ENCODE measurements around the gene DENND4A.
"Not testable (repeated sequence)": the region's sequence is repeated elsewhere in the genome, so short reads cannot be mapped to it uniquely, and the experiment has no call there.

DENND4A gene

DNA sequence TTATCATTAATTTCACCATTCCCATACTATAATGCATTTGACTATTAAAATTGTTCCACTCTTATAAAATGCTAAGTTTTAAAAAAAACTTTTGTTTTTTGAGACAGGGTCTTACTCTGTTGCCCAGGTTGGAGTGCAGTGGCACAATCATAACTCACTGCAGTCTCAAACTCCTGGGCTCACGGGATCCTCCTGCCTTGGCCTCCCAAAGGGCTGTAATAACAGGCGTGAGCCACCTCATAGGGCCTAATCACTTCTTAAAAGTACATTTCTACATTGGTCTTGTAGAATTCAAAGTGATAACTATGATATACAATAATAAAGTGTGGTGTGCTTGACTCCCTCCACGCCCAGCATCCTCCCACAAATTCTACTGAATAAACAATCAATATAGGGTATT lies 3.0 kb downstream of the DENND4A start:
- DNase-seq (ENCODE audit: low read depth) = no peak

DNA sequence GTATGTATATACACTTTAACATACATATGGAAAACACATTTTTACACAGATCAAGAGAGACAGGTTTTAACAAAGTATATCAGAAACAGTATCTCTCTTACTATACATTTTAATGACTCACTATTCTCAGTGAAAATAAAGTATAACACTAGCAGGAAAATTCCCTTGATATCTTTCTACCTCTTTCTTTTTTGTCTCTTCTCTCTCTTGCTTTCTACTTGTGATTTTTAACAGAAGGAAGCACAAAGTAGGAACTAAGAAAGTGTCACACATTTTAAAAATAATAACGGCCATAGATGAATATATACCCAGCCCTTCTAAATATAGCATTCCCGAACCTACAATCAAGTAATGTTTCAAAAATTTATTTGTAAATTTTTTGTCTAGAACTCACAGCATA lies 4.8 kb downstream of the DENND4A start:
- no peak for DNase-seq (ENCODE audit: low read depth)

DNA sequence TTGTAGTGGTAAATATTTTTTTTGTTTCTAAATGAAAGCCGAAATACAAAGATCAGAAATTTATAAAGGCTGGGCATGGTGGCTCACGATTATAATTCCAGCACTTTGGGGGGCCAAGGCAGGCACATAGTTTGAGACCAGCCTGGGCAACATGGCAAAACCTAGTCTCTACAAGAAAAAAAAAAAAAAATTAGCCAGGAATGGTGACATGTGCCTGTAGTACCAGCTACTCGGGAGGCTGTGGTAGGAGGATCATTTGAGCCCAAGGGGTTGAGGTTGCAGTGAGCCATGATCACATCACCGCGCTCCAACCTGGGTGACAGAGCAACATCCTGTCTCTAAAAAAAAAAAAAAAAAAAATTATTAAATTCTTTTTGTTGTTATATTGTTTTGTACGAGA lies 6.9 kb downstream of the DENND4A start:
- DNase-seq (ENCODE audit: low read depth) = no peak

DNA sequence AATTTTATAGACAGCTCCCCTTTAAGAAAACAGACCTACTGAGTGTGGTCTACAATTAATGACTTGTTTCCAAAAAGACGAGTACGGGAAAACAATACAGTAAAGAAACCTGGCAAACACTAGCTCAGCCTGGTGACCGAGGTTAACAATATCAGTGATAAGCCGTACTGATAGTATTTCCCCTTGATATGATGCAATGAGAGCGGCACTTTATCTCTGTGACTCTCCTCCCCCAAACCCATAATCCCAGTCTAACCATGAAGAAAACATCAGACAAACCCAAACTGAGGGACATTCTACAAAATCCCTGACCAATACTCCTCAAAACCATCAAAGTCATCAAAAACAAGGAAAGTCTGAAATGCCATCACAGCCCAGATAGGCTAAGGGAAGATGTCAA lies 8.2 kb downstream of the DENND4A start:
- DNase-seq (ENCODE audit: low read depth) = no peak

DNA sequence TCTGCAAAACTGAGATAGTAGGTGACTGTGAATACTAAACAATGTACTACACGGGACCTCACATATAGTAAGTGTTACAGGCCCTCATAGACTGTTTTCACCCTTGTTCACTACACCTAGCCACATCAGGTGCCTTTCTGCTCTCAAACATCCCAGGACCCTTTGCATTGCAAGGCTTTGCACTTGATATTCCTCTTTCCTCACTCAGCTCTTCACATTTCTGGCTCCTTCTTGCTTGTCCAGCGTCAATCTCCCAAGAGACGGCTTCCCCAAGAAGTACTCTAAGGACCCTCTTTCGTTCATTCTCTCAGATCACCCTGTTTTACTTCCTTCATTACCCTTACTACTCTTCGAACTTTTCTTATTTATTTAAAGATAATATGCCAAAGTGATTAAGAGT lies 10.0 kb downstream of the DENND4A start:
- DNase-seq (ENCODE audit: low read depth) = no peak

DNA sequence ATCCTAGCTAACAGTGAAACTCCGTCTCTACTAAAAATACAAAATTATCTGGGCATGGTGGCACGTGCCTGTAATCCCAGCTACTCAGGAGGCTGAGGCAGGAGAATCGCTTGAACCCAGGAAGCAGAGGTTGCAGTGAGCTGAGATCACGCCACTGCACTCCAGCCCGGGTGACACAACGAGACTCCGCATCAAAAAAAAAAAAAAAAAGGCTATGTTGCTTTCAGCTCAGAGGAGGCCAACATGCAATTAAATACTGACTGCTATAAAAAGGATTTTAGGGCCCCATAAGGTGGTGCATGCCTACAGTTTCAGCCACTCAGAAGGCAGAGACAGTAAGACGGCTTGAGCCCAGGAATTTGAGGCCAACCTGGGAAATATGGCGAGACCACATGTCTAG lies 13.4 kb downstream of the DENND4A start:
- DNase-seq (ENCODE audit: low read depth) = not testable (repeated sequence)

- no peak for DNase-seq (ENCODE audit: low read depth)
Measured at GRCh38 chr15:65778269-65778668, 13.8 kb downstream of the DENND4A start.

GRCh38 chr15:65777843-65778242 lies 14.2 kb downstream of the DENND4A start:
- no peak for DNase-seq (ENCODE audit: low read depth)

DNA sequence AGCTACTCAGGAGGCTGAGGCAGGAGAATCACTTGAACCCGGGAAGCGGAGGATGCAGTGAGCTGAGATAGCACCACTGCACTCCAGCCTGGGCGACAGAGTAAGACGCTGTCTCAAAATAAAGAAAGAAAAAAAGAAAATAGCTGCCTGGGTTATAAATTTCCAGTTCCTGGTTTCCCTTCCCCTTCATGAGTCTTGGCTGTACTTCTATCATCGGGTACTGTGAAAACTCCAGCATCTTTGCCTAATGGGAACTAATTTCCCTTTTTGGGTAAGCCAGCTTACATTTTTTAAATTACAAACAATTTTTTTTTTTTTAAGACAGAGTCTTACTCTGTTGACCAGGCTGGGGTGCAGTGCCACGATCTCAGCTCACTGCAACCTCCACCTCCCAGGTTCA lies 15.0 kb downstream of the DENND4A start:
- no peak for DNase-seq (ENCODE audit: low read depth)

- DNase-seq (ENCODE audit: low read depth) = no peak
Measured at GRCh38 chr15:65773386-65774111, 18.5 kb downstream of the DENND4A start.

GRCh38 chr15:65772930-65773329 lies 19.2 kb downstream of the DENND4A start:
- DNase-seq (ENCODE audit: low read depth) = no peak

DNA sequence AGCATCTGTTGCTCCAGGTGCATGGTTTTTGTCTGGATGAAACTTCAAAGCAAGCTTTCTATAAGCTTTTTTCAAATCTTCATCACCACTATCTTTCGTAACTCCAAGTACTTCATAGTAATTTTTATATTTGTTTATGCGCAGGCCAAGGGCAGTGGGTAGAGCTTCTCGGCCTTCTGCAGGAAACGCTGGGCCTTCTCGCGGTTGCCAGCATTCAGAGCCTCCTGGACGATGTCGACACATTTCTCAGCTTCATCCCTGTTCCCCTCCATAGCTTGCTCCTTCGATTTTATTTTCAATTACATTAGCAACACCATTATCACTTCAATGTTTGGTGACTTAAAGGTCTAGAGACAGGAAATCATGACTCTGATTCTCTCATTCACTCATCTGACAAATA lies 20.2 kb downstream of the DENND4A start:
- no peak for DNase-seq (ENCODE audit: low read depth)

DNA sequence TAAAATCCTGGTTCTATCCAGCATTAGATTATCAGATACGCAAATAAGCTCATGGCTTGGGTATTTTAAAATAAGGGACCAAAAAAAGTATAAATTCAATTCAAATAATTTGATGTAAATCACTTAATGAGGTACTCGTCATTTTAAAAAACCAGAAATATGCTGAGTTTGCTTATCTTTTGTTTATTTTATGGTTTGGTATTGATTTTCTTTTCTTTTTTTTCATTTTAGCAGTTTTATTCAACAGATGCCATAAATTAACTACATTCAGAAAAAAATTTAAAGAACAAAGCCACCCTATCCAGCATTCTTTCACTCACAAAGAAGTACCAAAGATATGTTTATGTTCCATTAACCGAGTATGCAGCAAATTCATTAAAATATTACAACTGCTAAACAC lies 22.6 kb downstream of the DENND4A start:
- no peak for DNase-seq (ENCODE audit: low read depth)

DNA sequence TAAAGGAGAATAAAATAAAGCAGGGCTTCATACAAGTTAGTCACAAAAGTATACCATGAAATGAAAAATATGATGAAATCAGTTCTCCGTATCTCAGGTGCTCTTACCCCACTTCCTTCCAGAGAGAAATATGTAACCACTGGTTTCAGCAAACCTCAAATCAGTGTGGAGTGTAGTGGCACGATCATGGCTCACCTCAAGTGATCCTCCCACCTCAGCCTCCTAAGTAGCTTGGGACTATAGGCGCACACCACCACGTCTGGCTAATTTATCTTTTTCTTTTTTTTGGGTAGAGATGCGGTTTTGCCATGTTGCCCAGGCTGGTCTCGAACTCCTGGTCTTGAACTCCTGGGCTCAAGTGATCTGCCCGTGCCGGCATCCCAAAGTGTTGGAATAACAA lies 24.2 kb downstream of the DENND4A start:
- no peak for DNase-seq (ENCODE audit: low read depth)

DNA sequence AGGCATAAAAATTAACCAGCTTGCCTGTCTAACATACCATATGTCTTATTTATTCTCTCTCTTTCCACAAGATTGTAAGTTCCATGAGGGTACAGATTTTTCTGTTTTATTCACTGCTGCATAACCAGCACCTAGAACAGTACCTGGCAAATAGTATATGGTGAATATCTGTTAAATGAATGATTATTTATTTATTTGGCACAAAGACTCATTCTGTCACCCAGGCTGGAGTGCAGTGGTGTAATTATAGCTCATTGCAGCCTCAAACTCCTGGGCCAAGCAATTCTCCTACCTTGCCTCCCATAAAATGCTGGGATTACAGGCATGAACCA lies 24.9 kb downstream of the DENND4A start:
- DNase-seq (ENCODE audit: low read depth) = no peak

GRCh38 chr15:65766422-65767263 lies 25.4 kb downstream of the DENND4A start:
- DNase-seq (ENCODE audit: low read depth) = no peak

DNA sequence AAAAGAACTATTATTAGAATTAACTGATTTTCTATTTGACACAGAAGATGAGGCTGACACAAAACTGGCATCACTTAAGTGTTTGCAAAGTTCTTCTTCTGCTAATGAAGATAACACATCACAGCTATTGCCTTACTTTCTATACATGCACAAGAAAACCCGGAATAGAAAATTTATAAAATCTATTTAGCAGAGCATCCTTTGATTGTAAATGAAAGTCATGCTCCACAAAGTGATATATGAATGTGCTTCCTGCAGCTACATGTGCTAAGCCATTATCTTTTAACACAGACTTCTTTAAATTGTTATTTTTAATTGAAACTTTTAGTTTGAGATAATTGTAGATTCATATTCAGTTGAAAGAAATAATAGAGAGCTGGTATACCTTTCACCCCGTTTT lies 27.0 kb downstream of the DENND4A start:
- no peak for DNase-seq (ENCODE audit: low read depth)

GRCh38 chr15:65762914-65763787 lies 28.9 kb downstream of the DENND4A start:
- no peak for DNase-seq (ENCODE audit: low read depth)

DNA sequence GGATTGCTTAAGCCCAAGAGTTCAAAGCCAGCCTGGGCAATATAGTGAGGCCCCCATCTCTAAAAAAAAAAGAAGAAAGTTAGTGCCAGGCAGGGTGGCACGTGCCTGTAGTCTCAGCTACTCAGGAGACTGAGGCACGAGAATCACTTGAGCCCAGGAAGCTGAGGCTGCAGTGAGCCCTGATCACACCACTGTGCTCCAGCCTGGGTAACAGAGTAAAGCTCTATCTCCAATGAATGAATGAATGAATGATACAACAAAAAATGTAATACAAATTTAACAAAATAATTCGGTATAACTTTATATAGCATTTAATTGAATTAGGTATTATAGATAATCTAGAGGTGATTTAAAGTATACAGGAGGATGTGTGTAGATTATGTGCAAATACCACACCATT lies 29.7 kb downstream of the DENND4A start:
- DNase-seq (ENCODE audit: low read depth) = no peak

DNA sequence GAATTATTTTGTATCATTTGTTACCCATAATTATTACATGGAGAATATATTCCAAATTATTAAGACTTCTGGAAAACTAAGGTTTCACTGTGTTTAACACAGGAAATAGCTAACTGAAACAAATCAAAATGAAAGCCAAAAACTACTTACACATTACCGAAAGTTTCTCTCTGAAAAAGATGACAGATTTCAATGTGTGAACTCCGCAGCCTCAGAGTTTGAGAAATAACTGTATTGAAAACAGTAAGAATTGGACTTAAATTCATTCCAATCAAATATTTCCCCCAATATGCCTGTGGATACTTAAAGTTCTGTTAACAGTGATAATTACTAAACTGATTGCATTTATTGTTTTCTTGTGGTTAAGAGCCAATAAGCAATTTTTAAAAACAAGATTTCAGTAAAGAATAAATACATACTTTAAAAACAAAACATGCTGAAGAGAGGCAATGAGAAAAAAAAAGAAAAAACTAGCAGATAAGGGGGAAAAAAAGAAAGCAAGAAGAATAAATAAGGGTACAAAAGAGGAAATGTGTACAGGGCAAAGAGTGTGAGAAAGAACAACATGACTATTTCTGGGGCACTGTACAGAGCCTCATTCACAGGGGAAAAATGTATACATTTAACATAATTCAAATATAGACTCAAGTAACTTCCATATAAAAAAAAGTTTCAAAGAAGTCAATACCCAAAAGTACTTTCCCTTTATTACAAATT lies 30.7 kb downstream of the DENND4A start:
- DNase-seq (ENCODE audit: low read depth) = no peak

DNA sequence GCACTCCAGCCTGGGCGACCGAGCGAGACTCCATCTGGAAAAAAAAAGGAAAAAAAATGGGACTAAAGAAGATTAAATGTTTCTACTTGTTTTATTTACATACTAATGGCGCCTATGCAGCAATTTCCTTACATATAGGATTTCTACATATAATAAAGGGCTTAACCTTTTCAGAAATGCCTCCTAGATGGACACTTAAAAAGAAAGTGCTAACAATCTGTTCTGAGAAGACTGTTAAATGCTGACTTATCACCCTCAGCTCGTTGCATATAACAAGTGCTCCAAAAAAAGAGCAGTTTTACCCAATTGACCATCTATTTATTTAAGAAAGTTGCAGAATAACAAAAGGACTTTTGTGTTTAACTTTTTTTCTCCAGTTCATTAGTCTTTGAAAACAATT lies 32.7 kb downstream of the DENND4A start:
- no peak for DNase-seq (ENCODE audit: low read depth)

DNA sequence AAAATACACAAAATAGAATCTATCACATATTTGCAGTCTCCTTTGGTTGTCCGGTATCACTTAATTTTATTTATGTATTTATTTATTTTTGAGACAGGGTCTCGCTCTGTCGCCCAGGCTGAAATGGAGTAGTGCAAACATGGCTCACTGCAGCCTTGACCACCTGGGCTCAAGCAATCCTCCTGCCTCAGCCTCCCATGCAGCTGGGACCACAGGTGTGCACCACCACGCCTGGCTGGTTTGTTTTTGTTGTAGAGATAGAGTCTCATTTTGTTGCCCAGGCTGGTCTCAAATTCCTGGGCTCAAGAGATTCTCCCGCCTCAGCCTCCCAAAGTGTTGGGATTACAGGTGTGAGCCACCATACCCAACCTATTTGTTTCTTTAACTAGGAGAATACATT lies 33.9 kb downstream of the DENND4A start:
- DNase-seq (ENCODE audit: low read depth) = no peak
